WTC11 (cell line): ENCODE data around the gene MAGEF1. TPM values are rescaled to one million over a fixed set of nuclear protein-coding genes. Genes with fewer than 3 reads are reported as not detected.
"Not testable (repeated sequence)": the region's sequence is repeated elsewhere in the genome, so short reads cannot be mapped to it uniquely, and the experiment has no call there.

Source experiments
- ATAC-seq: fragments of 200-7000 bp; cut with Tn5 transposase; 2 replicates; pipeline ENCODE4 v1.10.0; 2021; ENCODE audit warnings: mild to moderate bottlenecking, moderate library complexity
- CTCF ChIA-PET: fragments of 300-600 bp; sonication (Branson Sonifier 250); formaldehyde crosslinking; loops from one replicate; lab custom pipeline; 2021; ENCODE audit warnings: antibody characterized with exemption; lab: Charles Lee
- POLR2A ChIA-PET: fragments of 350-600 bp; sonication (Branson Sonifier 250); formaldehyde crosslinking; loops from one replicate; lab custom pipeline; 2021; ENCODE audit warnings: antibody characterized with exemption; lab: Charles Lee
- DNase-seq: peaks from one replicate; pipeline ENCODE4 v3.0.0; 2021; ENCODE audit warnings: low spot score
- H3K27ac Mint-ChIP-seq: 2 replicates; pipeline ENCODE4 v1.8.0; 2021; ENCODE audit warnings: mixed read lengths
- H3K27me3 Mint-ChIP-seq: 2 replicates; pipeline ENCODE4 v1.8.0; 2021; ENCODE audit warnings: low read depth, mild to moderate bottlenecking, moderate library complexity, mixed read lengths
- H3K36me3 Mint-ChIP-seq: 2 replicates; pipeline ENCODE4 v1.8.0; 2021; ENCODE audit warnings: mixed read lengths
- H3K4me1 Mint-ChIP-seq: 2 replicates; pipeline ENCODE4 v1.8.0; 2022; ENCODE audit warnings: mixed read lengths
- H3K4me3 Mint-ChIP-seq: 2 replicates; pipeline ENCODE4 v1.8.0; 2021; ENCODE audit warnings: mild to moderate bottlenecking, moderate library complexity, mixed read lengths
- H3K9me3 Mint-ChIP-seq: 2 replicates; pipeline ENCODE4 v1.8.0; 2021; ENCODE audit warnings: mixed read lengths
- CBFB ChIP-seq: sonication (generic); formaldehyde crosslinking; IDR thresholded peaks from 2 replicates; pipeline ENCODE4 v1.8.1; 2022; ENCODE audit warnings: mild to moderate bottlenecking, low read depth, missing genetic modification reagents
- ELF4 ChIP-seq: sonication (generic); formaldehyde crosslinking; IDR thresholded peaks from 2 replicates; pipeline ENCODE4 v1.8.1; 2022; ENCODE audit warnings: low read depth, mild to moderate bottlenecking, moderate library complexity, missing genetic modification reagents
- GABPB1 ChIP-seq: sonication (generic); formaldehyde crosslinking; IDR thresholded peaks from 2 replicates; pipeline ENCODE4 v1.8.1; 2023; ENCODE audit warnings: mild to moderate bottlenecking, missing genetic modification reagents
- IRF2 ChIP-seq: sonication (generic); formaldehyde crosslinking; IDR thresholded peaks from 2 replicates; pipeline ENCODE4 v1.8.0; 2022; ENCODE audit warnings: low read depth, missing genetic modification reagents, borderline replicate concordance
- KAT7 ChIP-seq: sonication (generic); formaldehyde crosslinking; IDR thresholded peaks from 2 replicates; pipeline ENCODE4 v1.8.1; 2023; ENCODE audit warnings: missing genetic modification reagents, mild to moderate bottlenecking, borderline replicate concordance
- NFYB ChIP-seq: sonication (generic); formaldehyde crosslinking; conservative IDR thresholded peaks from 2 replicates; pipeline ENCODE4 v1.8.0; 2022; ENCODE audit warnings: low read depth, missing genetic modification reagents
- NR1H2 ChIP-seq: sonication (generic); formaldehyde crosslinking; IDR thresholded peaks from 2 replicates; pipeline ENCODE4 v1.9.0; 2021; ENCODE audit warnings: mild to moderate bottlenecking, moderate library complexity, missing genetic modification reagents
- NR2C2 ChIP-seq: sonication (generic); formaldehyde crosslinking; IDR thresholded peaks from 2 replicates; pipeline ENCODE4 v1.8.0; 2022; ENCODE audit warnings: mild to moderate bottlenecking, missing genetic modification reagents
- PRRX2 ChIP-seq: fragments of 250-450 bp; sonication (Bioruptor Pico); IDR thresholded peaks from 2 replicates; pipeline ENCODE4 v1.8.0; 2021; ENCODE audit warnings: mild to moderate bottlenecking
- RORB ChIP-seq: fragments of 250-450 bp; sonication (Bioruptor Pico); IDR thresholded peaks from 2 replicates; pipeline ENCODE4 v1.9.0; 2021; ENCODE audit warnings: mild to moderate bottlenecking
- STAT6 ChIP-seq: sonication (generic); formaldehyde crosslinking; conservative IDR thresholded peaks from 2 replicates; pipeline ENCODE4 v1.8.1; 2023; ENCODE audit warnings: mild to moderate bottlenecking, low read depth, missing genetic modification reagents, moderate library complexity
- TEAD4 ChIP-seq: sonication (generic); formaldehyde crosslinking; IDR thresholded peaks from 2 replicates; pipeline ENCODE4 v1.8.0; 2022; ENCODE audit warnings: mild to moderate bottlenecking, missing genetic modification reagents
- TP53 ChIP-seq: sonication (generic); formaldehyde crosslinking; IDR thresholded peaks from 2 replicates; pipeline ENCODE4 v1.8.1; 2023; ENCODE audit warnings: mild to moderate bottlenecking, missing genetic modification reagents
- USF1 ChIP-seq: sonication (generic); formaldehyde crosslinking; IDR thresholded peaks from 2 replicates; pipeline ENCODE4 v1.8.0; 2022; ENCODE audit warnings: mild to moderate bottlenecking, missing genetic modification reagents
- ZBTB21 ChIP-seq: sonication (generic); formaldehyde crosslinking; IDR thresholded peaks from 2 replicates; pipeline ENCODE4 v1.8.1; 2023; ENCODE audit warnings: mild to moderate bottlenecking, missing genetic modification reagents, borderline replicate concordance
- ZNF138 ChIP-seq: sonication (generic); formaldehyde crosslinking; conservative IDR thresholded peaks from 2 replicates; pipeline ENCODE4 v1.8.1; 2022; ENCODE audit warnings: mild to moderate bottlenecking, moderate library complexity, missing genetic modification reagents
- total RNA-seq: library from RNA; stranded (reverse); gene quantifications from 3 replicates; pipeline ENCODE4 v1.2.3, GENCODE V29; 2021
- TF ChIP-seq, protein P1 (sequence below): sonication (generic); formaldehyde crosslinking; IDR thresholded peaks from 2 replicates; pipeline ENCODE4 v1.8.1; 2023; ENCODE audit warnings: mild to moderate bottlenecking, missing genetic modification reagents, borderline replicate concordance
- TF ChIP-seq, protein P2 (sequence below): fragments of 250-450 bp; sonication (Bioruptor Pico); IDR thresholded peaks from 2 replicates; pipeline ENCODE4 v1.9.0; 2021; ENCODE audit warnings: mild to moderate bottlenecking
- TF ChIP-seq, protein P3 (sequence below): sonication (generic); formaldehyde crosslinking; IDR thresholded peaks from 2 replicates; pipeline ENCODE4 v1.8.1; 2023; ENCODE audit warnings: mild to moderate bottlenecking, missing genetic modification reagents
- TF ChIP-seq, protein P4 (sequence below): sonication (generic); formaldehyde crosslinking; IDR thresholded peaks from 2 replicates; pipeline ENCODE4 v1.8.1; 2023; ENCODE audit warnings: mild to moderate bottlenecking, missing genetic modification reagents

The MAGEF1 gene
- total RNA-seq, 1 experiment from 2014 or later = 72.9 TPM

DNA sequence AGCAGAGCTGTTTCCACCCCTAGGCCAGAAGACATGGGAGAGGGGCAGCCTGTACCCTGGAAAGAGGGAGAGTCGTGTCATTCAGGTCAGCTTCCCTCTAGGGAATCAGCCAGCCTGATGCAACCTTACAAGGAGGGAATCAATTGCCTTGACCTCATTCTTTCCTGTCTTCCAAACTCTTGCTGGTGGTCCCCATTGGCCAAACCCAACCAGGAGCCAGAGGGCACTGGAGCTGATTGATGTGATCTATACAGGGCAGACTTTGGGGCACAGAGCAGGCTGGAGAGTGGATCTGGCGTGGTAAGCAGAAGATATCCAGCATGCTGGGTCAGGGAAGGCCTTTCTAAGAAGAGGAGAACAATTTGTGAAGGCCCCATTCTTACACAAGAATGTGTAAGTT lies 19.1 kb upstream of the MAGEF1 start (continued):
- no peak for TF ChIP-seq TP53 (CRISPR knock-in tag)
- no peak for TF ChIP-seq KAT7

- H3K36me3 Mint-ChIP-seq, H3K4me3 Mint-ChIP-seq, ATAC-seq, H3K27me3 Mint-ChIP-seq, H3K27ac Mint-ChIP-seq, H3K9me3 Mint-ChIP-seq, POLR2A ChIA-PET, DNase-seq: not testable (repeated sequence)
- CTCF ChIA-PET = interaction anchor here (0.9 to 1.9 kb wide), 3 partner anchors 19 to 168 kb away, joined by 3 to 8 read pairs (median 3); partner anchors contain the start of gene EPHB3
- peaks cover 16% of the 10 kb centered on the region for H3K4me1 Mint-ChIP-seq
Measured at GRCh38 chr3:184729154-184729553, 17.3 kb upstream of the MAGEF1 start.

- ChIA-PET POLR2A (no interaction called here), CTCF (interaction anchor here (1.2 to 1.9 kb wide), 2 partner anchors 43 to 167 kb away, joined by 3 to 8 read pairs; partner anchors contain the start of gene EPHB3)
- DNase-seq (no peak), ATAC-seq (no peak)
- H3K27ac Mint-ChIP-seq = no peak overlapping the region
- H3K9me3 Mint-ChIP-seq = no peaks in the 10 kb centered on the region
- peaks cover 16% of the 10 kb centered on the region for H3K4me1 Mint-ChIP-seq
- TF ChIP-seq ZNF138 (CRISPR knock-in tag) (no peak), GABPB1 (CRISPR knock-in tag) (no peak), ZBTB21 (no peak), STAT6 (CRISPR knock-in tag) (no peak), ELF4 (CRISPR knock-in tag) (no peak), USF1 (CRISPR knock-in tag) (no peak), CBFB (no peak), NFYB (CRISPR knock-in tag) (no peak), PRRX2 (CRISPR knock-in tag) (no peak), IRF2 (CRISPR knock-in tag) (no peak), NR2C2 (CRISPR knock-in tag) (no peak), TEAD4 (CRISPR knock-in tag) (no peak), RORB (CRISPR knock-in tag) (no peak), NR1H2 (no peak)
- TF ChIP-seq, protein P1, sequence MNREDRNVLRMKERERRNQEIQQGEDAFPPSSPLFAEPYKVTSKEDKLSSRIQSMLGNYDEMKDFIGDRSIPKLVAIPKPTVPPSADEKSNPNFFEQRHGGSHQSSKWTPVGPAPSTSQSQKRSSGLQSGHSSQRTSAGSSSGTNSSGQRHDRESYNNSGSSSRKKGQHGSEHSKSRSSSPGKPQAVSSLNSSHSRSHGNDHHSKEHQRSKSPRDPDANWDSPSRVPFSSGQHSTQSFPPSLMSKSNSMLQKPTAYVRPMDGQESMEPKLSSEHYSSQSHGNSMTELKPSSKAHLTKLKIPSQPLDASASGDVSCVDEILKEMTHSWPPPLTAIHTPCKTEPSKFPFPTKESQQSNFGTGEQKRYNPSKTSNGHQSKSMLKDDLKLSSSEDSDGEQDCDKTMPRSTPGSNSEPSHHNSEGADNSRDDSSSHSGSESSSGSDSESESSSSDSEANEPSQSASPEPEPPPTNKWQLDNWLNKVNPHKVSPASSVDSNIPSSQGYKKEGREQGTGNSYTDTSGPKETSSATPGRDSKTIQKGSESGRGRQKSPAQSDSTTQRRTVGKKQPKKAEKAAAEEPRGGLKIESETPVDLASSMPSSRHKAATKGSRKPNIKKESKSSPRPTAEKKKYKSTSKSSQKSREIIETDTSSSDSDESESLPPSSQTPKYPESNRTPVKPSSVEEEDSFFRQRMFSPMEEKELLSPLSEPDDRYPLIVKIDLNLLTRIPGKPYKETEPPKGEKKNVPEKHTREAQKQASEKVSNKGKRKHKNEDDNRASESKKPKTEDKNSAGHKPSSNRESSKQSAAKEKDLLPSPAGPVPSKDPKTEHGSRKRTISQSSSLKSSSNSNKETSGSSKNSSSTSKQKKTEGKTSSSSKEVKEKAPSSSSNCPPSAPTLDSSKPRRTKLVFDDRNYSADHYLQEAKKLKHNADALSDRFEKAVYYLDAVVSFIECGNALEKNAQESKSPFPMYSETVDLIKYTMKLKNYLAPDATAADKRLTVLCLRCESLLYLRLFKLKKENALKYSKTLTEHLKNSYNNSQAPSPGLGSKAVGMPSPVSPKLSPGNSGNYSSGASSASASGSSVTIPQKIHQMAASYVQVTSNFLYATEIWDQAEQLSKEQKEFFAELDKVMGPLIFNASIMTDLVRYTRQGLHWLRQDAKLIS (CRISPR knock-in tag) = no peak
- TF ChIP-seq, protein P2, sequence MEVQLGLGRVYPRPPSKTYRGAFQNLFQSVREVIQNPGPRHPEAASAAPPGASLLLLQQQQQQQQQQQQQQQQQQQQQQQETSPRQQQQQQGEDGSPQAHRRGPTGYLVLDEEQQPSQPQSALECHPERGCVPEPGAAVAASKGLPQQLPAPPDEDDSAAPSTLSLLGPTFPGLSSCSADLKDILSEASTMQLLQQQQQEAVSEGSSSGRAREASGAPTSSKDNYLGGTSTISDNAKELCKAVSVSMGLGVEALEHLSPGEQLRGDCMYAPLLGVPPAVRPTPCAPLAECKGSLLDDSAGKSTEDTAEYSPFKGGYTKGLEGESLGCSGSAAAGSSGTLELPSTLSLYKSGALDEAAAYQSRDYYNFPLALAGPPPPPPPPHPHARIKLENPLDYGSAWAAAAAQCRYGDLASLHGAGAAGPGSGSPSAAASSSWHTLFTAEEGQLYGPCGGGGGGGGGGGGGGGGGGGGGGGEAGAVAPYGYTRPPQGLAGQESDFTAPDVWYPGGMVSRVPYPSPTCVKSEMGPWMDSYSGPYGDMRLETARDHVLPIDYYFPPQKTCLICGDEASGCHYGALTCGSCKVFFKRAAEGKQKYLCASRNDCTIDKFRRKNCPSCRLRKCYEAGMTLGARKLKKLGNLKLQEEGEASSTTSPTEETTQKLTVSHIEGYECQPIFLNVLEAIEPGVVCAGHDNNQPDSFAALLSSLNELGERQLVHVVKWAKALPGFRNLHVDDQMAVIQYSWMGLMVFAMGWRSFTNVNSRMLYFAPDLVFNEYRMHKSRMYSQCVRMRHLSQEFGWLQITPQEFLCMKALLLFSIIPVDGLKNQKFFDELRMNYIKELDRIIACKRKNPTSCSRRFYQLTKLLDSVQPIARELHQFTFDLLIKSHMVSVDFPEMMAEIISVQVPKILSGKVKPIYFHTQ = no peak
- TF ChIP-seq, protein P3, sequence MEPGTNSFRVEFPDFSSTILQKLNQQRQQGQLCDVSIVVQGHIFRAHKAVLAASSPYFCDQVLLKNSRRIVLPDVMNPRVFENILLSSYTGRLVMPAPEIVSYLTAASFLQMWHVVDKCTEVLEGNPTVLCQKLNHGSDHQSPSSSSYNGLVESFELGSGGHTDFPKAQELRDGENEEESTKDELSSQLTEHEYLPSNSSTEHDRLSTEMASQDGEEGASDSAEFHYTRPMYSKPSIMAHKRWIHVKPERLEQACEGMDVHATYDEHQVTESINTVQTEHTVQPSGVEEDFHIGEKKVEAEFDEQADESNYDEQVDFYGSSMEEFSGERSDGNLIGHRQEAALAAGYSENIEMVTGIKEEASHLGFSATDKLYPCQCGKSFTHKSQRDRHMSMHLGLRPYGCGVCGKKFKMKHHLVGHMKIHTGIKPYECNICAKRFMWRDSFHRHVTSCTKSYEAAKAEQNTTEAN (CRISPR knock-in tag) = no peak
- TF ChIP-seq, protein P4, sequence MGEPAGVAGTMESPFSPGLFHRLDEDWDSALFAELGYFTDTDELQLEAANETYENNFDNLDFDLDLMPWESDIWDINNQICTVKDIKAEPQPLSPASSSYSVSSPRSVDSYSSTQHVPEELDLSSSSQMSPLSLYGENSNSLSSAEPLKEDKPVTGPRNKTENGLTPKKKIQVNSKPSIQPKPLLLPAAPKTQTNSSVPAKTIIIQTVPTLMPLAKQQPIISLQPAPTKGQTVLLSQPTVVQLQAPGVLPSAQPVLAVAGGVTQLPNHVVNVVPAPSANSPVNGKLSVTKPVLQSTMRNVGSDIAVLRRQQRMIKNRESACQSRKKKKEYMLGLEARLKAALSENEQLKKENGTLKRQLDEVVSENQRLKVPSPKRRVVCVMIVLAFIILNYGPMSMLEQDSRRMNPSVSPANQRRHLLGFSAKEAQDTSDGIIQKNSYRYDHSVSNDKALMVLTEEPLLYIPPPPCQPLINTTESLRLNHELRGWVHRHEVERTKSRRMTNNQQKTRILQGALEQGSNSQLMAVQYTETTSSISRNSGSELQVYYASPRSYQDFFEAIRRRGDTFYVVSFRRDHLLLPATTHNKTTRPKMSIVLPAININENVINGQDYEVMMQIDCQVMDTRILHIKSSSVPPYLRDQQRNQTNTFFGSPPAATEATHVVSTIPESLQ = no peak
- no peaks in the 10 kb centered on the region for H3K36me3 Mint-ChIP-seq
- no peaks in the 10 kb centered on the region for H3K27me3 Mint-ChIP-seq
- no peak overlapping the region for H3K4me3 Mint-ChIP-seq
Measured at GRCh38 chr3:184728010-184728527, 16.2 kb upstream of the MAGEF1 start.
